ENCODE results near the gene MTARC2.

DNA sequence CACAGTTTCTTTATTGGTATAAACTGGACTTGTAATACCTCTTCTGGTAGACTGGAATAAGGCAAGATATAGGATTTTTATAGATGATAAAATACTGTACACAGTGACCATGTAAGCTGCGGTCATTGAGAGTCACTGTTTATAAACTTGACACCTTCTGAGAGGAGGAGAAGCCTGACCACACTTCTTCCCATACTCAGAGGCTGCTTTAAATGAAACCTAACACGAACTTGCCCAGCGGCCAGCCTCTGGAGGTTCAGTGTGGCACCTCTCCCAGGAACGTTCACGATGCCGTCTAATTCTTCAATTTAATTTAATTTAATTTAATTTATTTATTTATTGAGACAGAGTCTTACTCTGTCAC lies 61.0 kb downstream of the MTARC2 start:
- no peak for TF ChIP-seq CTCF (IDR thresholded peaks at IDR 0.05 in 8 of 11, conservative IDR thresholded peaks at IDR 0.05 in 3 of 11)
- no peak for TF ChIP-seq POLR2A (IDR thresholded peaks at IDR 0.05)
- no peak for TF ChIP-seq POLR2AphosphoS5 (IDR thresholded peaks at IDR 0.05)

Measured in spleen (tissue), 7 donors.